Measurements from ENCODE around the gene CSAG1.
"Not testable (repeated sequence)": the region's sequence is repeated elsewhere in the genome, so short reads cannot be mapped to it uniquely, and the experiment has no call there.

The CSAG1 gene

GRCh38 chrX:152706500-152706899 is 27.0 kb downstream of the CSAG1 start:
- FAIRE-seq, result not testable (repeated sequence)

DNA sequence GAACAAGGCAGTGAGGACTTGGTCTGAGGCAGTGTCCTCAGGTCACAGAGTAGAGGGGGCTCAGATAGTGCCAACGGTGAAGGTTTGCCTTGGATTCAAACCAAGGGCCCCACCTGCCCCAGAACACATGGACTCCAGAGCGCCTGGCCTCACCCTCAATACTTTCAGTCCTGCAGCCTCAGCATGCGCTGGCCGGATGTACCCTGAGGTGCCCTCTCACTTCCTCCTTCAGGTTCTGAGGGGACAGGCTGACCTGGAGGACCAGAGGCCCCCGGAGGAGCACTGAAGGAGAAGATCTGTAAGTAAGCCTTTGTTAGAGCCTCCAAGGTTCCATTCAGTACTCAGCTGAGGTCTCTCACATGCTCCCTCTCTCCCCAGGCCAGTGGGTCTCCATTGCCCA is 33.1 kb downstream of the CSAG1 start:
- FAIRE-seq, result not testable (repeated sequence)

More at GRCh38 chrX:152706500-152706899, 27.0 kb downstream of the CSAG1 start:
- DNase-seq (ENCODE audit: insufficient read length, low spot score), result not testable (repeated sequence)

GRCh38 chrX:152697952-152698931 is 35.3 kb downstream of the CSAG1 start, which contains the start of gene MAGEA3:
Gene MAGEA3 (plus strand): TSS chrX:152698794. CDS start chrX:152700833, 2,039 bp downstream.
- FAIRE-seq, result not testable (repeated sequence)

More for the DNA sequence above, 33.1 kb downstream of the CSAG1 start:
- DNase-seq (ENCODE audit: insufficient read length, low spot score), result not testable (repeated sequence)

GRCh38 chrX:152681012-152681411 is 52.5 kb downstream of the CSAG1 start:
- not testable (repeated sequence) for FAIRE-seq; DNase-seq (ENCODE audit: insufficient read length, low spot score)

More at GRCh38 chrX:152697952-152698931, 35.3 kb downstream of the CSAG1 start, which contains the start of gene MAGEA3:
- DNase-seq (ENCODE audit: insufficient read length, low spot score), result not testable (repeated sequence)
